ENCODE data around the gene REV1. TPM values are rescaled to one million over a fixed set of nuclear protein-coding genes. Genes with fewer than 3 reads are reported as not detected.

The REV1 gene
- total RNA-seq, 1 experiment from 2014 or later, result 39.6 TPM

GRCh38 chr2:99469394-99469793 lies 20.4 kb downstream of the REV1 start:
- Histone ChIP-seq H3K4me3 (ENCODE audit: low read depth, low read length) (no peak overlapping the region), H3K36me3 (ENCODE audit: control insufficient read depth, insufficient read depth, low read length) (no peaks in the 10 kb centered on the region; the same call in 1 of the 2 replicates), H3K9me3 (no peaks in the 10 kb centered on the region), H3K4me1 (0 out of 2 replicates have a peak, but pooled peaks cover 9% of the 10 kb centered on the region), H3K27me3 (replicated peaks; ENCODE audit: control insufficient read depth, insufficient read depth, low read length) (no peaks in the 10 kb centered on the region)
- no TSS peak for BruUV-seq (replicated peaks)
- intact Hi-C loops (cut with micrococcal nuclease; ENCODE audit: unreplicated experiment), result no loop called here
- Mint-ChIP-seq H3K4me3 (ENCODE audit: unreplicated experiment) (no peak overlapping the region), H3K27ac (ENCODE audit: unreplicated experiment) (no peak overlapping the region), H3K27me3 (ENCODE audit: insufficient read depth, unreplicated experiment) (no peaks in the 10 kb centered on the region), H3K9me3 (ENCODE audit: unreplicated experiment) (peaks cover 20% of the 10 kb centered on the region), H3K36me3 (ENCODE audit: insufficient read depth, unreplicated experiment) (no peaks in the 10 kb centered on the region), H3K4me1 (ENCODE audit: low read depth, unreplicated experiment) (peaks cover 13% of the 10 kb centered on the region)
- no peak for TF ChIP-seq CTCF (IDR thresholded peaks at IDR 0.05; ENCODE audit: insufficient read depth in 1 of 2, low read depth in 1 of 2, low read length in 1 of 2, severe bottlenecking in 1 of 2, unreplicated experiment in 1 of 2)
- ChIA-PET POLR2A (no interaction called here), CTCF (no interaction called here)
- DNase-seq, result no peak

GRCh38 chr2:99468155-99468554 lies 21.7 kb downstream of the REV1 start:
- H3K36me3 Mint-ChIP-seq (ENCODE audit: insufficient read depth, unreplicated experiment), result no peaks in the 10 kb centered on the region
- ChIA-PET POLR2A (no interaction called here), CTCF (no interaction called here)
- Histone ChIP-seq H3K36me3 (ENCODE audit: control insufficient read depth, insufficient read depth, low read length) (no peaks in the 10 kb centered on the region; the same call in 1 of the 2 replicates), H3K4me1 (0 out of 2 replicates have a peak, but pooled peaks cover 9% of the 10 kb centered on the region), H3K4me3 (ENCODE audit: low read depth, low read length) (no peak overlapping the region), H3K27me3 (replicated peaks; ENCODE audit: control insufficient read depth, insufficient read depth, low read length) (no peaks in the 10 kb centered on the region), H3K9me3 (no peaks in the 10 kb centered on the region)
- H3K27ac Mint-ChIP-seq (ENCODE audit: unreplicated experiment), result no peak overlapping the region
- H3K4me1 Mint-ChIP-seq (ENCODE audit: low read depth, unreplicated experiment), result peaks cover 13% of the 10 kb centered on the region
- no TSS peak for BruUV-seq (replicated peaks)
- no peaks in the 10 kb centered on the region for H3K27me3 Mint-ChIP-seq (ENCODE audit: insufficient read depth, unreplicated experiment)
- DNase-seq, result no peak
- intact Hi-C loops (cut with micrococcal nuclease; ENCODE audit: unreplicated experiment), result no loop called here
- no peak overlapping the region for H3K4me3 Mint-ChIP-seq (ENCODE audit: unreplicated experiment)
- H3K9me3 Mint-ChIP-seq (ENCODE audit: unreplicated experiment), result peaks cover 20% of the 10 kb centered on the region
- TF ChIP-seq CTCF (IDR thresholded peaks at IDR 0.05; ENCODE audit: insufficient read depth in 1 of 2, low read depth in 1 of 2, low read length in 1 of 2, severe bottlenecking in 1 of 2, unreplicated experiment in 1 of 2), result no peak

- H3K4me1 ChIP-seq, result 0 out of 2 replicates have a peak, but pooled peaks cover 4% of the 10 kb centered on the region
- Mint-ChIP-seq H3K36me3 (ENCODE audit: insufficient read depth, unreplicated experiment) (peaks cover 3% of the 10 kb centered on the region), H3K4me1 (ENCODE audit: low read depth, unreplicated experiment) (peaks cover 12% of the 10 kb centered on the region), H3K27ac (ENCODE audit: unreplicated experiment) (no peak overlapping the region), H3K9me3 (ENCODE audit: unreplicated experiment) (peaks cover 20% of the 10 kb centered on the region), H3K27me3 (ENCODE audit: insufficient read depth, unreplicated experiment) (no peaks in the 10 kb centered on the region), H3K4me3 (ENCODE audit: unreplicated experiment) (no peak overlapping the region)
- no peak for DNase-seq
- no peak overlapping the region for H3K4me3 ChIP-seq (ENCODE audit: low read depth, low read length)
- H3K27me3 ChIP-seq (replicated peaks; ENCODE audit: control insufficient read depth, insufficient read depth, low read length), result no peaks in the 10 kb centered on the region
- CTCF ChIA-PET, result no interaction called here
- POLR2A ChIA-PET, result no interaction called here
- no peaks in the 10 kb centered on the region for H3K9me3 ChIP-seq
- BruUV-seq (replicated peaks), result no TSS peak
- intact Hi-C loops (cut with micrococcal nuclease; ENCODE audit: unreplicated experiment), result no loop called here
- H3K36me3 ChIP-seq (ENCODE audit: control insufficient read depth, insufficient read depth, low read length), result no peaks in the 10 kb centered on the region; the same call in 1 of the 2 replicates
- TF ChIP-seq CTCF (IDR thresholded peaks at IDR 0.05; ENCODE audit: insufficient read depth in 1 of 2, low read depth in 1 of 2, low read length in 1 of 2, severe bottlenecking in 1 of 2, unreplicated experiment in 1 of 2), result no peak
Measured at GRCh38 chr2:99467390-99467789, 22.4 kb downstream of the REV1 start.

All from Caco-2 (cell line).